Peyer's patch (tissue), 4 donors: ENCODE data around the gene IVD. TPM values are rescaled to one million over a fixed set of nuclear protein-coding genes. Genes with fewer than 3 reads are reported as not detected.

Source experiments
- DNase-seq, 3 donors: peaks; one replicate each; pipeline ENCODE4 v3.0.0-alpha.2; 2017 to 2019
- H3K27ac ChIP-seq, 4 donors: fragments of 200-600 bp; sonication (generic); one replicate each; pipeline ENCODE4 v1.5.1; 2016 to 2019
- H3K27me3 ChIP-seq, 2 donors: fragments of 200-600 bp; sonication (generic); one replicate each; pipeline ENCODE4 v1.5.1; 2019
- H3K36me3 ChIP-seq, 3 donors: fragments of 200-600 bp; sonication (generic); one replicate each; pipeline ENCODE4 v1.5.1; 2016 to 2019
- H3K4me1 ChIP-seq, 4 donors: fragments of 200-600 bp; sonication (generic); one replicate each; pipeline ENCODE4 v1.5.1; 2016 to 2019
- H3K4me3 ChIP-seq, 4 donors: fragments of 200-600 bp; sonication (generic); 1 replicate in 3 of 4; 2 replicates in 1 of 4; pipeline ENCODE4 v1.5.1; 2016 to 2019; ENCODE audit warnings: mild to moderate bottlenecking in 1 of 4
- H3K9me3 ChIP-seq, 4 donors: fragments of 200-600 bp; sonication (generic); one replicate each; pipeline ENCODE4 v1.5.1; 2016 to 2019; ENCODE audit warnings: mild to moderate bottlenecking in 1 of 4
- CTCF ChIP-seq, 6 experiments: fragments of 450-650 bp in 4 of 6; fragments of 200-600 bp in 2 of 6; sonication (generic) in 1 of 6; IDR thresholded peaks; one replicate each; pipeline ENCODE4 v1.5.1; 2017 to 2019; ENCODE audit warnings: antibody characterized with exemption in 6 of 6, mild to moderate bottlenecking in 3 of 6, moderate library complexity in 1 of 6
- POLR2A ChIP-seq, 2 donors: fragments of 450-650 bp; IDR thresholded peaks; one replicate each; pipeline ENCODE4 v1.5.1; 2017; ENCODE audit warnings: antibody characterized with exemption in 2 of 2, mild to moderate bottlenecking in 2 of 2, moderate library complexity in 2 of 2
- total RNA-seq, 4 donors: library from RNA; depleted of rRNA; stranded (reverse); fragments of >200 nt; gene quantifications; one replicate each; pipeline ENCODE4 v1.1.0, GENCODE V29; 2016

Gene IVD
- total RNA-seq, 4 donors from 2014 or later, result 42.9 to 87.6 (median 71.1) TPM

- no peak overlapping the region for H3K27ac ChIP-seq
- no peaks in the 10 kb centered on the region for H3K27me3 ChIP-seq
- H3K4me1 ChIP-seq, result peaks cover 0 to 22% (median 9%) of the 10 kb centered on the region in 4 donors
- H3K36me3 ChIP-seq, result peaks cover 0 to 48% (median 0%) of the 10 kb centered on the region in 3 donors
- no peaks in the 10 kb centered on the region for H3K9me3 ChIP-seq
- TF ChIP-seq CTCF (IDR thresholded peaks at IDR 0.05), result no peak
- TF ChIP-seq POLR2A (IDR thresholded peaks at IDR 0.05), result no peak
- no peak overlapping the region for H3K4me3 ChIP-seq
- DNase-seq, result no peak
These were observed 4.9 kb downstream of the IVD start for GRCh38 chr15:40410476-40410875.

- peaks cover 0 to 10% (median 1%) of the 10 kb centered on the region in 4 donors for H3K4me1 ChIP-seq
- peak in 2 of 3 donors; percentile 80 to 91 for DNase-seq
- H3K27ac ChIP-seq, result peak overlapping the region in 2 of 4 donors; percentile 18 to 26
- H3K4me3 ChIP-seq, result peak overlapping the region in 1 of 4 donors; percentile 5
- H3K36me3 ChIP-seq, result peaks cover 0 to 61% (median 0%) of the 10 kb centered on the region in 3 donors
- H3K27me3 ChIP-seq, result no peaks in the 10 kb centered on the region
- no peak for TF ChIP-seq POLR2A (IDR thresholded peaks at IDR 0.05)
- no peak for TF ChIP-seq CTCF (IDR thresholded peaks at IDR 0.05)
- no peaks in the 10 kb centered on the region for H3K9me3 ChIP-seq
These were observed 6.6 kb downstream of the IVD start for GRCh38 chr15:40412095-40412759.

DNA sequence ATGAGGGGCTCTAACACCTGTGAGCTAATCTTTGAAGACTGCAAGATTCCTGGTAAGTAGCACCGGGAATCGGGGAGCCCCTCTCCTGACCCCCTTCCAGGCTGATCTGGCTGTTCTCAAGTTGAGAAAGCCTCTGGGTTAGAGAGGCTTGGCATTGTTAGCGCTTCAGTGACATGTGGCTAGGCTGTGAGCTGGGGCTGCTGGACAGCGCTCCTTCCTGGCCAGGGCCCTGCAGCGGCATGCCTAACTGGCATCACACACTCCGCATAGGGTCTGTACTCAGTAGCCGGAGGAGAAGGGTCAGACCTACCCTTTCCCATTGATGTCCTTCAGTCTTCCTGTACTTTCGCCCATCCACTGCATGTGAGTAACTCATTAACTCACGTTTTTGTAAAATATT, 7.4 kb downstream of the IVD start:
- Histone ChIP-seq H3K36me3 (peaks cover 0 to 61% (median 0%) of the 10 kb centered on the region in 3 donors), H3K4me1 (peaks cover 0 to 6% (median 0%) of the 10 kb centered on the region in 4 donors), H3K9me3 (no peaks in the 10 kb centered on the region), H3K27ac (peak overlapping the region in 1 of 4 donors; percentile 18), H3K27me3 (no peaks in the 10 kb centered on the region), H3K4me3 (no peak overlapping the region)
- no peak for DNase-seq
- TF ChIP-seq CTCF (IDR thresholded peaks at IDR 0.05) (no peak), POLR2A (IDR thresholded peaks at IDR 0.05) (no peak)

DNA sequence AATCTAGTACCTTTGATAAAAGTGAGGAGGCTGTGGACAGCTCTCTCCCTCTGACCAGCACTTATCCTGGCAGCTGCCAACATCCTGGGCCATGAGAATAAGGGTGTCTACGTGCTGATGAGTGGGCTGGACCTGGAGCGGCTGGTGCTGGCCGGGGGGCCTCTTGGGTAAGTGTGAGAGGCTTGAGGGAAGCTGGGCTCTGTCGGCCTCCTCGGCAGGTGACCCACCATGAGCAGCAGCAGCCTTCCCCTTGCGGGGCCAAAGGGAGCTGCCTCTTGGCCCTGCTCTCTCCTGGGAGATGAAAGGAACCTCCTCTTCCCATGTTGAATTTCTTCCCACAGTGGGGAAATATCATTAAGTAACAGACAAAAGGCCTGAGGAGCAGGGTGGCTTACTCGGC, 9.2 kb downstream of the IVD start:
- H3K36me3 ChIP-seq, result peaks cover 0 to 66% (median 0%) of the 10 kb centered on the region in 3 donors
- no peaks in the 10 kb centered on the region for H3K27me3 ChIP-seq
- H3K27ac ChIP-seq, result no peak overlapping the region
- H3K9me3 ChIP-seq, result no peaks in the 10 kb centered on the region
- peaks cover 0 to 6% (median 0%) of the 10 kb centered on the region in 4 donors for H3K4me1 ChIP-seq
- no peak for DNase-seq
- TF ChIP-seq POLR2A (IDR thresholded peaks at IDR 0.05), result no peak
- TF ChIP-seq CTCF (IDR thresholded peaks at IDR 0.05), result no peak
- H3K4me3 ChIP-seq, result no peak overlapping the region

DNA sequence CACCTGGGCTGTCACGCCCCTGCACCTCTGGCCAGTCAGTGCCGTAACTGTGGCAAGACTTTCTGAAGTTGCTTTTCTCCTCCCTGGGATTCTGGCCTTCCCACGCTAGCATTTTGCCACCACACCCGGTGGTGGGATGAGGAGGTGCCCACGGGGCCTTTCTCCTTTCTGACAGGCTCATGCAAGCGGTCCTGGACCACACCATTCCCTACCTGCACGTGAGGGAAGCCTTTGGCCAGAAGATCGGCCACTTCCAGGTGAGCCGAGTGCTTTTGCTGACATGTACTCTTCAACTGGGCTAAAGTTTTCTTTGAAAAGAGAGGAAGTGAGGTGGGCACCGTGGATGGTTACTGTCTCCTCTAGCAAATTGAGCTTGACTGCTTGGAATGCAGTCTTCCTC, 9.6 kb downstream of the IVD start:
- no peak for DNase-seq
- no peaks in the 10 kb centered on the region for H3K27me3 ChIP-seq
- no peaks in the 10 kb centered on the region for H3K9me3 ChIP-seq
- TF ChIP-seq CTCF (IDR thresholded peaks at IDR 0.05) (no peak), POLR2A (IDR thresholded peaks at IDR 0.05) (no peak)
- no peak overlapping the region for H3K27ac ChIP-seq
- H3K36me3 ChIP-seq, result peaks cover 0 to 63% (median 0%) of the 10 kb centered on the region in 3 donors
- no peak overlapping the region for H3K4me3 ChIP-seq
- H3K4me1 ChIP-seq, result peaks cover 0 to 9% (median 0%) of the 10 kb centered on the region in 4 donors
